ENCODE results near the gene ZFYVE28. TPM values are rescaled to one million over a fixed set of nuclear protein-coding genes. Genes with fewer than 3 reads are reported as not detected.

The ZFYVE28 gene
- total RNA-seq, 1 donor from 2014 or later, result 3.3 TPM

GRCh38 chr4:2451821-2452785 lies 33.7 kb upstream of the ZFYVE28 start:
- no peak overlapping the region for H3K4me3 Mint-ChIP-seq (ENCODE audit: unreplicated experiment)
- peak; percentile 86 for DNase-seq (ENCODE audit: low spot score)
- peaks cover 4% of the 10 kb centered on the region for H3K27me3 Mint-ChIP-seq (ENCODE audit: low read depth)
- no peaks in the 10 kb centered on the region for H3K9me3 Mint-ChIP-seq (ENCODE audit: low read depth)
- H3K27ac Mint-ChIP-seq (ENCODE audit: unreplicated experiment), result no peak overlapping the region
- TF ChIP-seq, protein P1, sequence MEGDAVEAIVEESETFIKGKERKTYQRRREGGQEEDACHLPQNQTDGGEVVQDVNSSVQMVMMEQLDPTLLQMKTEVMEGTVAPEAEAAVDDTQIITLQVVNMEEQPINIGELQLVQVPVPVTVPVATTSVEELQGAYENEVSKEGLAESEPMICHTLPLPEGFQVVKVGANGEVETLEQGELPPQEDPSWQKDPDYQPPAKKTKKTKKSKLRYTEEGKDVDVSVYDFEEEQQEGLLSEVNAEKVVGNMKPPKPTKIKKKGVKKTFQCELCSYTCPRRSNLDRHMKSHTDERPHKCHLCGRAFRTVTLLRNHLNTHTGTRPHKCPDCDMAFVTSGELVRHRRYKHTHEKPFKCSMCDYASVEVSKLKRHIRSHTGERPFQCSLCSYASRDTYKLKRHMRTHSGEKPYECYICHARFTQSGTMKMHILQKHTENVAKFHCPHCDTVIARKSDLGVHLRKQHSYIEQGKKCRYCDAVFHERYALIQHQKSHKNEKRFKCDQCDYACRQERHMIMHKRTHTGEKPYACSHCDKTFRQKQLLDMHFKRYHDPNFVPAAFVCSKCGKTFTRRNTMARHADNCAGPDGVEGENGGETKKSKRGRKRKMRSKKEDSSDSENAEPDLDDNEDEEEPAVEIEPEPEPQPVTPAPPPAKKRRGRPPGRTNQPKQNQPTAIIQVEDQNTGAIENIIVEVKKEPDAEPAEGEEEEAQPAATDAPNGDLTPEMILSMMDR (IDR thresholded peaks at IDR 0.05), result no peak
- H3K36me3 Mint-ChIP-seq (ENCODE audit: low read depth), result no peaks in the 10 kb centered on the region
- no peaks in the 10 kb centered on the region for H3K4me1 Mint-ChIP-seq (ENCODE audit: low read depth)

DNA sequence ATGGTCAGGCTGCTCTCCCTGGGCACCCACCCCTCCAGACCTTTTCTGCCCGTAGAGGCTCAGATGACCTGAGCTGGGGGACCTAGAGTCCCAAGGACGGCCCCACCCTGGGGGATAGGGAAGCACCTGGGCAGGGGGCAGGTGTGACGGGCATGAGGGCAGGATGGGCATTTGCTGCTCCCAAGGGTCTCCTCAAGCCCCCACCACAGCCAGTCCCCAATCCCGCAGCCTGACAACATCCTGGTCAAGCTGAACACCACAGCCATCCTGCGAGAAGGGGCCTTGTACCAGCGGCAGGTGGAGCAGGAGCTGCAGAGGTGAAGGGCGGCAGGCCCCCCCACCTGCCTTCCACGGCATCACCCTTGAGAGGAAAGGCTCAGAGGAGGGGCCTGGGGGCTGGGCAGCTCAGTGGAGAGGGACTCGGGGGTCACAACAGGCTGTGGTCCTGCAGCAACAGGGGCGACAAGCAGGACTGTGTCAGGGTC lies 32.6 kb upstream of the ZFYVE28 start:
- DNase-seq (ENCODE audit: low spot score), result peak; percentile 82
- no peaks in the 10 kb centered on the region for H3K36me3 Mint-ChIP-seq (ENCODE audit: low read depth)
- H3K27ac Mint-ChIP-seq (ENCODE audit: unreplicated experiment), result no peak overlapping the region
- TF ChIP-seq, protein P1 (IDR thresholded peaks at IDR 0.05), result no peak
- H3K27me3 Mint-ChIP-seq (ENCODE audit: low read depth), result peaks cover 4% of the 10 kb centered on the region
- H3K4me1 Mint-ChIP-seq (ENCODE audit: low read depth), result no peaks in the 10 kb centered on the region
- H3K9me3 Mint-ChIP-seq (ENCODE audit: low read depth), result no peaks in the 10 kb centered on the region
- H3K4me3 Mint-ChIP-seq (ENCODE audit: unreplicated experiment), result no peak overlapping the region

DNA sequence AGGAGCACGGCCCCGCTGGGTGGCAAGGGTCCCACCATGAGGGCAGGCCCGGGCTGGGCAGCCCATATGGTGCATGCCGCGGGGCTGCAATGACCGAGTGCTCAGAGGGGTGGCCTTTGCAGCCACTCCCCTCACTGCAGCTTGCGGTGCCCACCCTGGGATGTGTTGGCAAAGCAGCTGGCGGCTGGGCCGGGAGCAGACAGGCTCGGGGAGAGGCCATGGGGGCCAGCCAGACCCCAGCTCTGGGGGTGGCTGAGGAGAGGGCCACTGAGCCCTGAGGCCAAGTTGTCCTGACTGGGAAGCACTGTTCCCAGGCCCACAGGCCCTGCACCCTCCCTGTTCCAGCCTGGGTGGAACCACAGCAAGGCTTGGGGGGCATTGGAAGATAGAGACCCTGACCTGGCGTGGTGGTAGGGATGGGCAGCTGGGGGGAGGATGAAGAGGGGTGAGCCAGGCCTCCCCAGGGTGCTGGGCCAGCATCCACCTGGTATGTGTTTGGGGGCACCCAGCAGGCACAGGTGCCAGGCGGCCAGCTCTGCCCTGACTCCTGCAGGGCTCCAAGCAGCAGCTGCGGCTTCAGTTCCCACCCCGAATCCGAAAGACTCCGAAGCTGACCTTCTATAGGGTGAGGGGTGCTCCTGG lies 32.1 kb upstream of the ZFYVE28 start:
- Mint-ChIP-seq H3K27me3 (ENCODE audit: low read depth) (peaks cover 4% of the 10 kb centered on the region), H3K4me3 (ENCODE audit: unreplicated experiment) (no peak overlapping the region), H3K36me3 (ENCODE audit: low read depth) (no peaks in the 10 kb centered on the region), H3K9me3 (ENCODE audit: low read depth) (no peaks in the 10 kb centered on the region), H3K4me1 (ENCODE audit: low read depth) (no peaks in the 10 kb centered on the region), H3K27ac (ENCODE audit: unreplicated experiment) (no peak overlapping the region)
- DNase-seq (ENCODE audit: low spot score), result no peak
- TF ChIP-seq, protein P1 (IDR thresholded peaks at IDR 0.05), result no peak

DNA sequence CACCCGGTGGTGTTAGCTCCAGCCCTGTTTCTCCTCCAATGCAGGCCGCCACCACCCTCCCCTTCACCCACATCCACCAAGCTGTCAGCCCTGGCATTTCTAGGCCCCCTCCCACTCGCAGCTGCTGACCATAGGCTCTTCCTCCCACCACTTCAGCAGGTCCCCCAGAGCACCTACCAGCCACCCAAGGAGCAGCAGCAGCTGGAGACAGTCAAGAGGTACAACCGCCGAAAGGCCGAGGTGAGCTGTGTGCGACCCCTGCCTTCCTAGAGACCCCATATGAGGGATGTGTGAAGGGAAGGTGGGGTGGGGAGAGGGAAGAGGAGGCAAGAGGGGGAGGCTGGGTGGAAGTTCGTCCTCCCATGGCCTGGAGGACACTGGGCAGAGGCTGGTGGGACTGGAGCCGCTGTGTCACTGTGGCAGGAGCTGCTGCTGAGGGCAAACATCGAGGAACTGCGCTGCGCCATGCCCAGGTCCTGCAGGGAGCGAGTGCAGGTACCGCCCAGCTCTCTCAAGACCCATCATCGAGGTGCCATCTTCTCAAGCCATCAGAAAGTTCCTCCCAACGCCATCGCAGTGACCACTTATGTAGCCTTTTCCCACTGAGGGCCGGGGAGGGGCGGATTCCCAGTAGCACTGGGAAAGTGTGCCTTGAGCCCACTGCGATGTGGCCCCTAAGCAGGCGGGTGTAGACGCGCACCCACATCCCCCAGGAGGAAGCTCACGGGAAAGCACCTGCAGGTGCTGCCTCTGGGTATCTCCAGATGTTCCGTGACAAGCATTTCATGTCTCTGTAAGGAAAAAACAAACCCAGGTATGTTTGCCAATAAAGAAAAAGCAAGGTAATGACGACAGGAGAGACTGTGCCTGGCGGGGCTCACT lies 31.3 kb upstream of the ZFYVE28 start:
- TF ChIP-seq, protein P1 (IDR thresholded peaks at IDR 0.05), result no peak
- DNase-seq (ENCODE audit: low spot score), result no peak
- H3K9me3 Mint-ChIP-seq (ENCODE audit: low read depth), result no peaks in the 10 kb centered on the region
- no peak overlapping the region for H3K27ac Mint-ChIP-seq (ENCODE audit: unreplicated experiment)
- no peak overlapping the region for H3K4me3 Mint-ChIP-seq (ENCODE audit: unreplicated experiment)
- no peaks in the 10 kb centered on the region for H3K36me3 Mint-ChIP-seq (ENCODE audit: low read depth)
- peaks cover 4% of the 10 kb centered on the region for H3K27me3 Mint-ChIP-seq (ENCODE audit: low read depth)
- H3K4me1 Mint-ChIP-seq (ENCODE audit: low read depth), result no peaks in the 10 kb centered on the region
